CD4-positive, CD25-positive, alpha-beta regulatory T cell (primary cell): ENCODE results near the gene SLC7A8. TPM values are rescaled to one million over a fixed set of nuclear protein-coding genes. Genes with fewer than 3 reads are reported as not detected.

Source experiments
- ATAC-seq, 2 donors: fragments of 150-1000 bp; cut with Tn5 transposase; one replicate each; pipeline ENCODE4 v1.10.0; 2021; ENCODE audit warnings: low read depth in 2 of 2, moderate number of reproducible peaks in 2 of 2, moderate library complexity in 1 of 2
- DNase-seq, 3 donors: peaks; one replicate each; pipeline versions ENCODE4 v3.0.0 to v3.0.0-alpha.2; 2012 to 2022; ENCODE audit warnings: mixed read lengths in 1 of 3
- H3K27ac ChIP-seq: one replicate; pipeline ENCODE4 v1.7.0; 2013; ENCODE audit warnings: mild to moderate bottlenecking, low read length; ENCODE audit not compliant: insufficient read depth, poor library complexity, severe bottlenecking
- H3K27me3 ChIP-seq: one replicate; pipeline ENCODE4 v1.7.0; 2013; ENCODE audit warnings: low read length; ENCODE audit not compliant: control insufficient read depth, insufficient read depth
- H3K36me3 ChIP-seq: one replicate; pipeline ENCODE4 v1.7.0; 2013; ENCODE audit warnings: mild to moderate bottlenecking, low read length, moderate library complexity; ENCODE audit not compliant: control insufficient read depth, insufficient read depth
- H3K4me1 ChIP-seq: 2 replicates; pipeline ENCODE4 v1.7.0; 2013; ENCODE audit warnings: mild to moderate bottlenecking, low read length; ENCODE audit not compliant: insufficient read depth, control insufficient read depth, poor library complexity, severe bottlenecking
- H3K4me3 ChIP-seq: one replicate; pipeline ENCODE4 v1.7.0; 2013; ENCODE audit warnings: low read depth, mild to moderate bottlenecking, low read length, moderate library complexity
- H3K9me3 ChIP-seq, 2 experiments: 1 replicate in 1 of 2; 2 replicates in 1 of 2; pipeline ENCODE4 v1.7.0; 2013; ENCODE audit warnings: low read length in 2 of 2, mild to moderate bottlenecking in 1 of 2, moderate library complexity in 1 of 2; ENCODE audit not compliant: control insufficient read depth in 2 of 2
- H3K27ac Mint-ChIP-seq, 3 donors: one replicate each; pipeline ENCODE4 v1.8.0; 2020 to 2022; ENCODE audit warnings: mild to moderate bottlenecking in 3 of 3, mixed read lengths in 3 of 3, moderate library complexity in 2 of 3
- H3K27me3 Mint-ChIP-seq: one replicate; pipeline ENCODE4 v1.8.0; 2022; ENCODE audit warnings: mild to moderate bottlenecking, mixed read lengths
- H3K36me3 Mint-ChIP-seq: one replicate; pipeline ENCODE4 v1.8.0; 2020; ENCODE audit warnings: mixed read lengths
- H3K4me1 Mint-ChIP-seq, 4 donors: one replicate each; pipeline ENCODE4 v1.8.0; 2020 to 2022; ENCODE audit warnings: mixed read lengths in 4 of 4, mild to moderate bottlenecking in 1 of 4
- H3K4me3 Mint-ChIP-seq, 4 donors: one replicate each; pipeline ENCODE4 v1.8.0; 2020 to 2022; ENCODE audit warnings: mild to moderate bottlenecking in 4 of 4, mixed read lengths in 4 of 4, moderate library complexity in 3 of 4
- H3K9me3 Mint-ChIP-seq, 7 donors: one replicate each; pipeline ENCODE4 v1.8.0; 2020 to 2022; ENCODE audit warnings: mixed read lengths in 7 of 7, mild to moderate bottlenecking in 3 of 7, moderate library complexity in 2 of 7
- polyA plus RNA-seq, 4 donors: library from polyadenylated mRNA; unstranded; fragments of 300-500 nt; fragmentation: Illumina TruSeq; gene quantifications; one replicate each; pipeline ENCODE4 v1.2.3, GENCODE V29; 2021
- total RNA-seq: library from RNA; stranded (reverse); gene quantifications from one replicate; pipeline ENCODE4 v1.2.3, GENCODE V29; 2022

The SLC7A8 gene
- total and polyA plus RNA-seq, 5 donors from 2014 or later, result 0.48 to 1.8 (median 1.1) TPM; not detected in 1

DNA sequence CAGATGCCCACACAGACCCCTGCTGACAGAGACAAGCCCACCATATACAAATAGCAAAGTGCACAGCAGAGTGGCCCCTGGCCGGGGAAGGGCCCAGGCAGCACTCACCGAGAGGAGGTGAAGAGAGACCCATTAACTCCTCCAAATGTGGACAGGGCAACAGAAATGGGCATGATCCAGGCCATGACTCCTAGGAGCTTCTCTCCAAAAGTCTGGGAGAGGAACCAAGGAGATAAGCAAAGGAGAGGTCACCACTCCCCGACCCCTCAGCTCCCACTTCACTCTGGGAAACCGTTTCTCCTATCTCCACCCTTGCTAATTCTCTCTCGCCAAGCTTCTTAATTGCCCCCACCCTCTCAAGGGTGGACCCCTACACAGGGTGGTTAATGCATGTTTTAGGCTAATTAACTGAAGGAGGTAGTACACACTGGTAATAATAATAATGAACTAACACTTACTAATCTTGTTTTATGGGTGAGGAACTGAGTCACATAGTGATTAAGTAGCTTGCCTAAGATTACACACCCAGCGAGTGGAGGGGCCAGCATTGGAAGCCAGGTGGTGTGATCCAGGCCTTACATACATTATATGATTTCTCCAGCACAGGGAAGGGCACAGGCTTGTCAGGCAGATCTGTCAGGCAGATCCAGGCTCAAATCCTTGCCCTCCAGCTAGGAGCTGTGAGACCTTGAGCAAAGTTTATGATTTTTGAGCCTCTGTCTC lies 45.5 kb downstream of the SLC7A8 start:
- Mint-ChIP-seq H3K27ac (no peak overlapping the region), H3K27me3 (peaks cover 5% of the 10 kb centered on the region), H3K9me3 (no peaks in the 10 kb centered on the region), H3K36me3 (no peaks in the 10 kb centered on the region), H3K4me1 (no peaks in the 10 kb centered on the region), H3K4me3 (no peak overlapping the region)
- ATAC-seq, result no peak
- Histone ChIP-seq H3K36me3 (no peaks in the 10 kb centered on the region), H3K27ac (no peak overlapping the region), H3K27me3 (peaks cover under 1% of the 10 kb centered on the region), H3K4me1 (no peaks in the 10 kb centered on the region), H3K9me3 (no peaks in the 10 kb centered on the region), H3K4me3 (no peak overlapping the region)
- DNase-seq, result no peak

DNA sequence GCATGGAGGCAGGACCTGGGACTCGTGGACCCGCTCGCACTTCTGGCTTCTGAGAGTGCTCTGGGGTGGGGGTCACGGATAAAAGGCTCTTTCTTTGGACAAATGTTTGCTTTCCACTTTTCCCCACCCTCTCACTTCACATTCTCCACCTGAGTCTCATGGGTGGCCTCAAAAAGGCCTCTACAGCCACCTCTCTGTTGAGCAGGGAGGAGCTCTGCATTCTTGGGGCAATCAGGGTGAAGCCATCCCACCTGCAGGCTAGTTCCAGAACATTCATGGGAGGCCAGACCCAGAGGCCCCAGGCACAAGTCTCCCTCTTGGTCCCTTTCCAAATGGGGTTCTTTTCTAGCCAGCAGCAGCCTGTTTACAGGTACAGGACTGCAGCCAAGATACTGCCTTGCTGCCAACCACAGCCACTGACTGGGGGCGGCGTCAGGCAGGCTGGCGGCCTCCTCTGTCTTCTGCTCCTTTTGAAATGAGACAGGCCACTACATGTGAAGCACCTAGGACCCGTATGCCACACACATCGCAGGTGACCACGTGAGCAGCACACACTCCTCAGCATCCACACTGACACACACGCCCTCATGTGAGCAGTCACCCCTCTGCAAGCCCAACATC lies 46.2 kb downstream of the SLC7A8 start:
- Mint-ChIP-seq H3K27ac (no peak overlapping the region), H3K36me3 (no peaks in the 10 kb centered on the region), H3K4me3 (no peak overlapping the region), H3K9me3 (no peaks in the 10 kb centered on the region), H3K4me1 (no peaks in the 10 kb centered on the region), H3K27me3 (peaks cover 5% of the 10 kb centered on the region)
- no peak overlapping the region for H3K4me3 ChIP-seq
- no peaks in the 10 kb centered on the region for H3K36me3 ChIP-seq
- H3K9me3 ChIP-seq, result no peaks in the 10 kb centered on the region
- H3K27ac ChIP-seq, result no peak overlapping the region
- DNase-seq (no peak), ATAC-seq (no peak)
- no peaks in the 10 kb centered on the region for H3K27me3 ChIP-seq
- no peaks in the 10 kb centered on the region for H3K4me1 ChIP-seq

DNA sequence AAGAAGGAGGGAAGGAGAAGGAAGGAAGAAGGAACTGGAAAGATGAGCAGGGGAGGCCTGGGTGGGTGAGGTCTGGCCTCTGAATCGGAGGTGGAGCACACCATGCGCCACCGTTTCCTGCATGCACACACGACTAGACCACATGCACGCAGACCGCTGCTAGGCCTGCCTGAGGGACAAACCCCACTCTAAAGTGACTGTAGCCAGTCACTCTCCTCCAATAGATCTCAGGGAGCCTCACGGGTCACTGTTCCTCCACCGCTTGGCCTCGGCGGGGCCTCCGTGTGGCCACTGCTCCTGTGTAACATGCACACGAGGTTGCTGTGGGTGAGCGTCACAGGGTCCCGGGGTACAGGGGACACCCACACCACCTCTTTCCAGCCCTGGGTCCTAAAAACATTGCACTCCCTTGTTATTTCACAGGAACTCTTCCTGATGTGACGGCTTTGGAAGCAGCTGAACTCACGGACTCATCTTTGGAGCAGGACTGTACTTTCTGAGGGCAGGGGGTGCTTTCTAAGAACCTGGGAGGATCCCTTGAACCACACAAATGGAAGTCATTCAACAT lies 46.8 kb downstream of the SLC7A8 start:
- no peak overlapping the region for H3K4me3 Mint-ChIP-seq
- Histone ChIP-seq H3K4me3 (no peak overlapping the region), H3K4me1 (no peaks in the 10 kb centered on the region), H3K9me3 (no peaks in the 10 kb centered on the region), H3K27ac (no peak overlapping the region), H3K36me3 (no peaks in the 10 kb centered on the region), H3K27me3 (no peaks in the 10 kb centered on the region)
- no peaks in the 10 kb centered on the region for H3K27me3 Mint-ChIP-seq
- H3K4me1 Mint-ChIP-seq, result no peaks in the 10 kb centered on the region
- H3K9me3 Mint-ChIP-seq, result no peaks in the 10 kb centered on the region
- DNase-seq (no peak), ATAC-seq (no peak)
- no peak overlapping the region for H3K27ac Mint-ChIP-seq
- no peaks in the 10 kb centered on the region for H3K36me3 Mint-ChIP-seq

DNA sequence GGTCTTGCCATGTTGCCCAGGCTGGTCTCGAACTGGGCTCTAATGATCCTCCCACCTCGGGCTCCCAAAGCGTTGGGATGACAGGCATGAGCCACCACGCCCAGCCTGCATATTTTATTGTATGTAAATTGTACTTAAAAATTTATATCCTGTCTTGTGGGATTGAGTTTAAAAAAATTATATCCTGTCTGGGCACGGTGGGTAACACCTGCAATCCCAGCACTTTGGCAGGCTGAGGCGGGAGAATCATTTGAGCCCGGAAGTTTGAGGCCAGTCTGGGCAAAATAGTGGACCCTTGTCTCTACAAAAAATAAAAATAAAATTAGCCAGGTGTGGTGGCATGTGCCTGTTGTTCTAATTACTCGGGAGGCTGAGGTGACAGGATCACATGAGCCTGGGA lies 50.5 kb downstream of the SLC7A8 start:
- ATAC-seq (no peak), DNase-seq (no peak)
- Mint-ChIP-seq H3K27me3 (peaks cover 12% of the 10 kb centered on the region), H3K36me3 (no peaks in the 10 kb centered on the region), H3K9me3 (no peaks in the 10 kb centered on the region), H3K4me1 (peaks cover 0 to 6% (median 2%) of the 10 kb centered on the region in 4 donors), H3K4me3 (no peak overlapping the region), H3K27ac (no peak overlapping the region)
- peaks cover 2% of the 10 kb centered on the region for H3K27me3 ChIP-seq
- no peaks in the 10 kb centered on the region for H3K9me3 ChIP-seq
- no peak overlapping the region for H3K27ac ChIP-seq
- no peak overlapping the region for H3K4me3 ChIP-seq
- H3K4me1 ChIP-seq, result no peaks in the 10 kb centered on the region
- H3K36me3 ChIP-seq, result no peaks in the 10 kb centered on the region

DNA sequence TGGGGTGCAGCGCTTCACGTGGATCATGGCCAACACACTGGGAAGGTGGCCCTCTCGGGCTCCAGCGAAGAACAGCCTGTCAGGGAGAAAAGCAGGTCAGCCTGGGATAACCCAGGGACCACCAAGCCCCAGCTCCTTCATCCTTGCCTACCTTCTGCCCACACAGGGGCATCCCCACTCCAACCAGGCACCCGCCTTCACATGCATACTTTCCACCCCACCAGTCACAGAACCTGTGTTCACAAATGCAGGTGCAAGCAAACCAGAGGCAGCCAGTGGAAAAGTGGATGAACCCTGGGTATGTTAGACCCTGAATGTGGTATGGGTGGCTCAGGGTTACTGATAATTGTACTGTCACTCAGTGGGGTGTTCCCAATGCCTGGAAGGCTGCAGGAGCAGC lies 52.0 kb downstream of the SLC7A8 start:
- Mint-ChIP-seq H3K4me1 (peaks cover 0 to 7% (median 3%) of the 10 kb centered on the region in 4 donors), H3K27ac (no peak overlapping the region), H3K27me3 (peaks cover 12% of the 10 kb centered on the region), H3K9me3 (no peaks in the 10 kb centered on the region), H3K4me3 (no peak overlapping the region), H3K36me3 (no peaks in the 10 kb centered on the region)
- Histone ChIP-seq H3K4me3 (no peak overlapping the region), H3K4me1 (no peaks in the 10 kb centered on the region), H3K27me3 (peaks cover 2% of the 10 kb centered on the region), H3K36me3 (no peaks in the 10 kb centered on the region), H3K9me3 (no peaks in the 10 kb centered on the region), H3K27ac (no peak overlapping the region)
- DNase-seq (no peak), ATAC-seq (no peak)

DNA sequence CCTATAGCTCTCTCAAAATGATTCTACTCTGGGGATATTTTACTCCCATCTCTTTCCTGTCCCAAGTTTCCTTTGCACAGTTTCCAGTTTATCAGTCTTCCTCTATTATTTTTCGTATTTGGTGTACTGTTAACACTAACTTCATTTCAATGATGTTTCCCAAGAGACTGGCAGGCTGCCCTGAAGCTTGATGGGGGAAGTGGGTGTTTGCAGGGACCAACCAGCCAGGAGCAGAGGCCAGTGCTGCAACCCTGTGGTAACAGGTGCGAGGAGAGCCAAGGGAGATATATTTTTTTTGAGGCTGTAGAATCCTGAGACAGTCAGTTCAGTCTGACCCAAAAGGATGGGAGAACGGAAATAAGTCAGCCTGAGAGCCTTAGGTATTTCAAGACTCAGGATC lies 52.6 kb downstream of the SLC7A8 start:
- Histone ChIP-seq H3K27ac (no peak overlapping the region), H3K36me3 (no peaks in the 10 kb centered on the region), H3K27me3 (peaks cover 2% of the 10 kb centered on the region), H3K4me3 (no peak overlapping the region), H3K9me3 (no peaks in the 10 kb centered on the region), H3K4me1 (no peaks in the 10 kb centered on the region)
- Mint-ChIP-seq H3K4me3 (no peak overlapping the region), H3K36me3 (no peaks in the 10 kb centered on the region), H3K27ac (no peak overlapping the region), H3K9me3 (no peaks in the 10 kb centered on the region), H3K27me3 (peaks cover 12% of the 10 kb centered on the region), H3K4me1 (peaks cover 0 to 7% (median 3%) of the 10 kb centered on the region in 4 donors)
- DNase-seq (no peak), ATAC-seq (no peak)

DNA sequence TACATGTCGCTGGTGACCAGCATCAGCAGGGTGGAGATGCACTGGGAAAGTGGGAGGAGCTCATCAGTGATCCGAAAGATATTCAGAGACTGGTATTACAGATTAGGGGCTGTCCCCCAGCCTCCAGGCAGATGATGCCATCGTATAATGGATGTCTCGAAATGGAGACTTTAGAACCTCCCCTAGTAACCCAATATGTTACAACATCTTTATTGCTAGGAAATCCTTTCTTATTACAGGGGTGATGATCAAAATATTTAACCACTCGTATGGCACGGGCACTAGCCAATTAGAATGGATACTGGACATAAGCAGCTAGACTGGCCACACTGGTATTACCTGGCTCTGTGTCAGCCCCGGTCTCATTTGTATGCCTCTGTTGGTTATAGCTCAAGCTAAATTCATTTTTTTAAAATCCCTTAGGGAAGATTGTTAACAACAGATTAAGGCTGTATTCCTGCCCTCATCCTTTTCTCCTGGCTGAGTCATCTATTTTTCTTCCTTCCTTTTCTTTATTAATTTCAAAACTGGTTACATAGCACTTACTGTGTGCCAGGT lies 53.6 kb downstream of the SLC7A8 start:
- H3K27me3 ChIP-seq, result peaks cover 2% of the 10 kb centered on the region
- Mint-ChIP-seq H3K36me3 (no peaks in the 10 kb centered on the region), H3K27me3 (peaks cover 12% of the 10 kb centered on the region), H3K4me1 (peaks cover 0 to 7% (median 3%) of the 10 kb centered on the region in 4 donors), H3K27ac (peak overlapping the region in 1 of 3 donors; percentile 29), H3K9me3 (no peaks in the 10 kb centered on the region), H3K4me3 (no peak overlapping the region)
- no peaks in the 10 kb centered on the region for H3K36me3 ChIP-seq
- H3K27ac ChIP-seq, result no peak overlapping the region
- no peak for ATAC-seq
- DNase-seq, result no peak
- no peak overlapping the region for H3K4me3 ChIP-seq
- H3K4me1 ChIP-seq, result no peaks in the 10 kb centered on the region
- H3K9me3 ChIP-seq, result no peaks in the 10 kb centered on the region
